H1 (cell line): Measurements from ENCODE around the gene ACE. TPM values are rescaled to one million over a fixed set of nuclear protein-coding genes. Genes with fewer than 3 reads are reported as not detected.

Experiments
- CTCF ChIA-PET: fragments of 300-600 bp; sonication (Branson Sonifier 250); formaldehyde crosslinking; loops from one replicate; lab custom pipeline; 2021; ENCODE audit not compliant: partially characterized antibody; lab: Charles Lee
- POLR2A ChIA-PET: fragments of 300-600 bp; sonication (Branson Sonifier 250); formaldehyde crosslinking; loops from one replicate; lab custom pipeline; 2021; ENCODE audit warnings: inconsistent platforms; ENCODE audit not compliant: partially characterized antibody; lab: Charles Lee
- DNase-seq, 2 experiments: peaks; one replicate each; pipeline versions ENCODE4 v3.0.0 to v3.0.0-alpha.2; 2010 to 2022; ENCODE audit warnings: low spot score in 2 of 2, low read depth in 1 of 2, mixed read lengths in 1 of 2
- FAIRE-seq: peaks from 2 replicates; lab custom pipeline; 2011; peaks lifted over from hg19 to GRCh38; lab: Jason Lieb, UNC
- H2AFZ ChIP-seq: 2 replicates; pipeline ENCODE4 v1.8.1; 2012; ENCODE audit warnings: low read length, inconsistent platforms
- H2AK5ac ChIP-seq: 2 replicates; pipeline ENCODE4 v1.6.1; 2013; ENCODE audit warnings: low read depth, low read length
- H2BK120ac ChIP-seq: replicated peaks from 2 replicates; pipeline ENCODE3; 2013; ENCODE audit warnings: low read depth, low read length, inconsistent platforms
- H2BK12ac ChIP-seq: 2 replicates; pipeline ENCODE4 v1.6.1; 2013; ENCODE audit warnings: low read depth, low read length
- H2BK15ac ChIP-seq: 2 replicates; pipeline ENCODE4 v1.6.1; 2013; ENCODE audit warnings: low read length
- H2BK20ac ChIP-seq: 2 replicates; pipeline ENCODE4 v1.6.1; 2013; ENCODE audit warnings: low read length
- H2BK5ac ChIP-seq: 2 replicates; pipeline ENCODE4 v1.6.1; 2013; ENCODE audit warnings: low read depth, low read length
- H3K14ac ChIP-seq: 2 replicates; pipeline ENCODE4 v1.6.1; 2013; ENCODE audit warnings: inconsistent platforms; ENCODE audit not compliant: insufficient read length
- H3K18ac ChIP-seq: 2 replicates; pipeline ENCODE4 v1.6.1; 2013; ENCODE audit warnings: low read length; ENCODE audit errors: extremely low read depth
- H3K23ac ChIP-seq: 2 replicates; pipeline ENCODE4 v1.6.1; 2013; ENCODE audit warnings: inconsistent platforms; ENCODE audit not compliant: insufficient read length
- H3K23me2 ChIP-seq: 2 replicates; pipeline ENCODE4 v1.6.1; 2013; ENCODE audit warnings: low read depth, low read length
- H3K27ac ChIP-seq: 2 replicates; pipeline ENCODE4 v1.6.1; 2011; ENCODE audit warnings: low read depth, low read length, inconsistent platforms
- H3K27me3 ChIP-seq, 4 experiments: replicated peaks in 1 of 4; 1 replicate in 1 of 4; 2 replicates in 3 of 4; pipeline versions ENCODE4 v1.6.1 to v1.8.1; 2011 to 2013; ENCODE audit warnings: low read length in 3 of 4, mild to moderate bottlenecking in 3 of 4, inconsistent platforms in 2 of 4, mixed read lengths in 2 of 4, moderate library complexity in 1 of 4; ENCODE audit not compliant: control insufficient read depth in 3 of 4, insufficient read depth in 3 of 4; ENCODE audit errors: extremely low read depth in 1 of 4
- H3K36me3 ChIP-seq, 4 experiments: 2 replicates each; pipeline versions ENCODE4 v1.6.1 to v1.8.1; 2011 to 2013; ENCODE audit warnings: mild to moderate bottlenecking in 4 of 4, low read length in 3 of 4, moderate library complexity in 2 of 4, control low read depth in 1 of 4, inconsistent platforms in 1 of 4; ENCODE audit not compliant: insufficient read depth in 4 of 4, control insufficient read depth in 2 of 4
- H3K4ac ChIP-seq: replicated peaks from 2 replicates; pipeline ENCODE3; 2013; ENCODE audit warnings: low read length, low read depth, mixed read lengths, inconsistent platforms; ENCODE audit not compliant: insufficient read length
- H3K4me1 ChIP-seq, 4 experiments: replicated peaks in 1 of 4; 1 replicate in 1 of 4; 2 replicates in 3 of 4; pipeline versions ENCODE4 v1.6.1 to v1.8.1; 2011 to 2013; ENCODE audit warnings: low read length in 3 of 4, inconsistent platforms in 2 of 4, mixed read lengths in 1 of 4; ENCODE audit not compliant: insufficient read depth in 4 of 4, control insufficient read depth in 3 of 4
- H3K4me2 ChIP-seq, 2 experiments: 2 replicates each; pipeline versions ENCODE4 v1.6.1 to v1.8.1; 2011 to 2013; ENCODE audit warnings: low read depth in 2 of 2, low read length in 2 of 2, control low read depth in 1 of 2, inconsistent platforms in 1 of 2, mild to moderate bottlenecking in 1 of 2; ENCODE audit not compliant: insufficient read depth in 1 of 2
- H3K4me3 ChIP-seq, 4 experiments: fragments of 200-600, 300-600 bp in 1 of 4; sonication (generic), shearing (Covaris generic), sonication (Bioruptor Twin) in 1 of 4; 2 replicates each; pipeline versions ENCODE4 v1.5.1 to v1.8.1; 2011 to 2016; ENCODE audit warnings: low read length in 4 of 4, low read depth in 3 of 4, control low read depth in 2 of 4, inconsistent platforms in 2 of 4, mild to moderate bottlenecking in 2 of 4, mixed read lengths in 1 of 4, moderate library complexity in 1 of 4; ENCODE audit not compliant: insufficient read depth in 2 of 4; ENCODE audit errors: extremely low read depth in 1 of 4
- H3K56ac ChIP-seq: replicated peaks from 2 replicates; pipeline ENCODE3; 2013; ENCODE audit warnings: low read depth, mild to moderate bottlenecking, mixed read lengths, low read length, inconsistent platforms; ENCODE audit not compliant: insufficient read length
- H3K79me1 ChIP-seq: 2 replicates; pipeline ENCODE4 v1.6.1; 2013; ENCODE audit warnings: low read depth, low read length, control low read depth
- H3K79me2 ChIP-seq, 2 experiments: 2 replicates each; pipeline versions ENCODE4 v1.6.1 to v1.8.1; 2012 to 2013; ENCODE audit warnings: low read length in 2 of 2, mild to moderate bottlenecking in 2 of 2, inconsistent platforms in 1 of 2; ENCODE audit not compliant: insufficient read depth in 2 of 2, control insufficient read depth in 1 of 2
- H3K9ac ChIP-seq, 4 experiments: replicated peaks in 1 of 4; 1 replicate in 1 of 4; 2 replicates in 3 of 4; pipeline versions ENCODE4 v1.6.1 to v1.8.1; 2011 to 2013; ENCODE audit warnings: low read depth in 3 of 4, low read length in 3 of 4, control low read depth in 2 of 4, mild to moderate bottlenecking in 2 of 4, moderate library complexity in 2 of 4, inconsistent platforms in 1 of 4; ENCODE audit errors: extremely low read depth in 1 of 4
- H3K9me3 ChIP-seq, 2 experiments: 2 replicates each; pipeline versions ENCODE4 v1.6.1 to v1.8.1; 2012 to 2013; ENCODE audit warnings: mild to moderate bottlenecking in 2 of 2, moderate library complexity in 2 of 2, control low read depth in 1 of 2, inconsistent platforms in 1 of 2, low read depth in 1 of 2, low read length in 1 of 2, mixed read lengths in 1 of 2; ENCODE audit not compliant: insufficient read depth in 2 of 2
- H4K20me1 ChIP-seq, 2 experiments: replicated peaks in 1 of 2; 2 replicates each; pipeline versions ENCODE3 to v1.8.1; 2011 to 2013; ENCODE audit warnings: inconsistent platforms in 2 of 2, low read length in 2 of 2, mild to moderate bottlenecking in 1 of 2; ENCODE audit not compliant: insufficient read depth in 2 of 2, control insufficient read depth in 1 of 2
- H4K5ac ChIP-seq: 2 replicates; pipeline ENCODE4 v1.6.1; 2013; ENCODE audit warnings: low read length, low read depth, mixed read lengths, inconsistent platforms; ENCODE audit not compliant: insufficient read length
- H4K8ac ChIP-seq: 2 replicates; pipeline ENCODE4 v1.8.0; 2013; ENCODE audit warnings: mild to moderate bottlenecking, moderate library complexity, low read length, inconsistent platforms; ENCODE audit not compliant: insufficient read depth; ENCODE audit errors: extremely low read depth
- H4K91ac ChIP-seq: replicated peaks from 2 replicates; pipeline ENCODE3; 2013; ENCODE audit warnings: low read length, mixed read lengths, inconsistent platforms; ENCODE audit not compliant: insufficient read length
- BCL11A ChIP-seq, 2 experiments: IDR thresholded peaks; one replicate each; pipeline ENCODE4 v1.6.1; 2011; ENCODE audit warnings: low read depth in 2 of 2, low read length in 2 of 2, mild to moderate bottlenecking in 2 of 2
- CEBPB ChIP-seq: IDR thresholded peaks from 2 replicates; pipeline ENCODE4 v1.6.1; 2012; ENCODE audit warnings: low read depth, low read length
- CREB1 ChIP-seq: IDR thresholded peaks from 2 replicates; pipeline ENCODE4 v1.6.1; 2012; ENCODE audit warnings: inconsistent platforms
- EZH2 ChIP-seq: fragments of 200-600 bp; sonication (generic); IDR thresholded peaks from 2 replicates; pipeline ENCODE4 v1.7.1; 2012; ENCODE audit warnings: low read depth, mild to moderate bottlenecking, moderate library complexity, low read length, inconsistent platforms; ENCODE audit not compliant: severe bottlenecking
- GABPA ChIP-seq: IDR thresholded peaks from 2 replicates; pipeline ENCODE4 v1.6.1; 2011; ENCODE audit warnings: mild to moderate bottlenecking, low read length, moderate library complexity, borderline replicate concordance; ENCODE audit not compliant: insufficient read depth
- NRF1 ChIP-seq: IDR thresholded peaks from 2 replicates; pipeline ENCODE4 v1.6.1; 2011; ENCODE audit warnings: mild to moderate bottlenecking, low read depth, low read length, improper control_type of control experiment
- POU5F1 ChIP-seq: IDR thresholded peaks from 2 replicates; pipeline ENCODE4 v1.6.1; 2011; ENCODE audit warnings: low read depth, mild to moderate bottlenecking, low read length, moderate library complexity
- SIRT6 ChIP-seq: IDR thresholded peaks from one replicate; pipeline ENCODE4 v1.7.1; 2012; ENCODE audit warnings: low read length, inconsistent platforms
- TAF1 ChIP-seq: IDR thresholded peaks from 2 replicates; pipeline ENCODE4 v1.6.1; 2011; ENCODE audit warnings: mild to moderate bottlenecking, low read depth, low read length
- TEAD4 ChIP-seq: IDR thresholded peaks from 2 replicates; pipeline ENCODE4 v1.6.1; 2012; ENCODE audit warnings: low read depth, low read length, inconsistent platforms, mixed read lengths
- WGBS, 2 experiments: shearing (Covaris generic) in 1 of 2; methylation state at CpG; one replicate each; pipeline versions ENCODE4 v1.1.6 to v1.1.7; 2013 to 2015; ENCODE audit warnings: low lambda C conversion rate in 2 of 2, mixed read lengths in 2 of 2, inconsistent platforms in 1 of 2, low coverage in 1 of 2, missing lambda C conversion rate in 1 of 2; ENCODE audit not compliant: insufficient replicate concordance in 2 of 2, insufficient coverage in 1 of 2, insufficient read length in 1 of 2; ENCODE audit errors: extremely low coverage in 1 of 2, missing lambda C conversion rate in 1 of 2; 5-methylcytosine and 5-hydroxymethylcytosine counted together
- polyA plus RNA-seq, 7 experiments: library from polyadenylated mRNA; depleted of rRNA in 3 of 7; stranded (reverse) in 5 of 7; unstranded in 2 of 7; fragments of >200 nt in 5 of 7; fragments of 200-250 nt in 2 of 7; gene quantifications; 1 replicate in 5 of 7; 2 replicates in 1 of 7; 4 replicates in 1 of 7; pipeline versions ENCODE4 v1.2.1 to v1.2.3, GENCODE V29; 2011 to 2013; ENCODE audit warnings: missing spikeins in 2 of 7, mixed read lengths in 2 of 7
- total RNA-seq: library from RNA; stranded (reverse); fragmentation: NEBNext Ultra II Directional; extraction: Animal tissue kit (Norgen Biotek cat#: 25700); gene quantifications from 2 replicates; pipeline ENCODE4 v1.2.1, GENCODE V29; 2021
- TF ChIP-seq, protein P1 (sequence below), 3 experiments: IDR thresholded peaks; 1 replicate in 2 of 3; 2 replicates in 1 of 3; pipeline versions ENCODE4 v1.5.1 to v1.6.1; 2011; ENCODE audit warnings: low read length in 3 of 3, mild to moderate bottlenecking in 3 of 3, inconsistent platforms in 2 of 3, low read depth in 1 of 3, moderate library complexity in 1 of 3; ENCODE audit not compliant: insufficient read depth in 1 of 3; ENCODE audit errors: control extremely low read depth in 1 of 3

The ACE gene
- total and polyA plus RNA-seq, 2 of the 8 experiments (the other 6 are each of a cell fraction or from before 2014, with no cell fraction given) = 2.5 to 5.5 TPM

DNA sequence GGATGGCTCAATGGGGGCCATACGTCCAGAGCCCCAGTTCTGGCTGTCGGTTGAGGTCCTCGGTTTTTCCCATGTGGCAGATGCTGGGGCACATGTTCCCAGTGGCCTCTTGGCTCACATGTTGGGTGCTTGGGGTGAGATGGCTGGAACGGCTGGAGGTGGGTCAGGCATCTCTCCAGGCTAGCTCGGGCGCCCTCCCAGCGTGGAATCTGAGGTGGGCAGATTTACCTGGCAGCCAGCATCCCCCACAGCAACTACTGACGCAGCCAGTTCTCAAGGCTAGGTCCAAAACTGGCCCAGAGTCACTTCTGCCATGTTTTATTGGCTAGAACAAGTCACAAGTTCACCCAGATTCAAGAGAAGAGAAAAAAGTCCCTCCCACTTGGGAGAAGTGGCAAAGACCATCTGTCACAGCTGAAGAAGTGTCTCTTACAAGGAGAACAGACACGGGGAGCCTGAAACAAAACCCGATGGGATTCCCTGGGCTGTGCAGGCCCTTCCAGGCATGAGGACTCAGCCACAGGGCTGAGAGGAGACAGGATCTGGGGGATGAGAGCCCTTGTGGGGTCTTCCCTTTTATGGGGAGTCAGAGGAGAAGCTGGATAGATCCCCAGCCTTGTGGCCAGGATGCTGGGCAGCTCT, 15.2 kb downstream of the ACE start:
- H3K23ac ChIP-seq = no peak overlapping the region
- no peak overlapping the region for H3K56ac ChIP-seq
- H3K27me3 ChIP-seq = peaks cover 0 to 4% (median 0%) of the 10 kb centered on the region in 4 experiments; a peak in 1 of 7 replicates
- H2BK12ac ChIP-seq = no peak overlapping the region
- ChIA-PET CTCF (interaction anchor here (0.8 to 7.2 kb wide), 6 partner anchors 11 to 66 kb away, joined by 3 to 66 read pairs (median 3); partner anchors contain the start of gene ACE), POLR2A (interaction anchor here (1.1 to 1.6 kb wide), 2 partner anchors 14 to 58 kb away, joined by 3 read pairs; partner anchors contain the start of gene DCAF7)
- H4K8ac ChIP-seq = no peak overlapping the region
- H4K5ac ChIP-seq = no peak overlapping the region
- H3K79me1 ChIP-seq = no peaks in the 10 kb centered on the region
- H2AK5ac ChIP-seq = no peak overlapping the region
- no peak overlapping the region for H2AFZ ChIP-seq
- H2BK15ac ChIP-seq = no peak overlapping the region
- H3K9ac ChIP-seq = no peak overlapping the region
- no peak overlapping the region for H4K91ac ChIP-seq
- no peak overlapping the region; the same call in 1 of the 2 replicates for H3K18ac ChIP-seq
- no peak overlapping the region for H2BK120ac ChIP-seq
- H3K79me2 ChIP-seq = no peaks in the 10 kb centered on the region
- H3K14ac ChIP-seq = no peak overlapping the region
- H3K9me3 ChIP-seq = no peaks in the 10 kb centered on the region
- FAIRE-seq (no peak), DNase-seq (no peak)
- no peak overlapping the region for H3K4ac ChIP-seq
- H3K4me3 ChIP-seq = no peak overlapping the region
- H2BK20ac ChIP-seq = no peak overlapping the region
- H2BK5ac ChIP-seq = no peak overlapping the region
- H3K27ac ChIP-seq = no peak overlapping the region
- no peaks in the 10 kb centered on the region for H3K23me2 ChIP-seq
- H3K36me3 ChIP-seq = no peaks in the 10 kb centered on the region
- no peak overlapping the region for H3K4me2 ChIP-seq
- H4K20me1 ChIP-seq = peaks cover 0 to 2% of the 10 kb centered on the region in 2 experiments
- H3K4me1 ChIP-seq = peaks cover 0 to 3% (median 0%) of the 10 kb centered on the region in 4 experiments; a peak in 1 of 7 replicates
- WGBS, 2 experiments = 90% methylated on average over 10 of the region's 10 CpGs; no CpG with 5 or more reads in 1 of the 2 experiments
- TF ChIP-seq EZH2 = no peak
- no peak for TF ChIP-seq TEAD4
- TF ChIP-seq, protein P1, sequence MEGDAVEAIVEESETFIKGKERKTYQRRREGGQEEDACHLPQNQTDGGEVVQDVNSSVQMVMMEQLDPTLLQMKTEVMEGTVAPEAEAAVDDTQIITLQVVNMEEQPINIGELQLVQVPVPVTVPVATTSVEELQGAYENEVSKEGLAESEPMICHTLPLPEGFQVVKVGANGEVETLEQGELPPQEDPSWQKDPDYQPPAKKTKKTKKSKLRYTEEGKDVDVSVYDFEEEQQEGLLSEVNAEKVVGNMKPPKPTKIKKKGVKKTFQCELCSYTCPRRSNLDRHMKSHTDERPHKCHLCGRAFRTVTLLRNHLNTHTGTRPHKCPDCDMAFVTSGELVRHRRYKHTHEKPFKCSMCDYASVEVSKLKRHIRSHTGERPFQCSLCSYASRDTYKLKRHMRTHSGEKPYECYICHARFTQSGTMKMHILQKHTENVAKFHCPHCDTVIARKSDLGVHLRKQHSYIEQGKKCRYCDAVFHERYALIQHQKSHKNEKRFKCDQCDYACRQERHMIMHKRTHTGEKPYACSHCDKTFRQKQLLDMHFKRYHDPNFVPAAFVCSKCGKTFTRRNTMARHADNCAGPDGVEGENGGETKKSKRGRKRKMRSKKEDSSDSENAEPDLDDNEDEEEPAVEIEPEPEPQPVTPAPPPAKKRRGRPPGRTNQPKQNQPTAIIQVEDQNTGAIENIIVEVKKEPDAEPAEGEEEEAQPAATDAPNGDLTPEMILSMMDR (IDR thresholded peaks at IDR 0.05; ENCODE audit: control extremely low read depth in 1 of 3, insufficient read depth in 1 of 3, low read depth in 1 of 3, low read length in 3 of 3) = no peak
- TF ChIP-seq CEBPB = no peak
- TF ChIP-seq NRF1 = no peak
- TF ChIP-seq GABPA = no peak
- no peak for TF ChIP-seq BCL11A (IDR thresholded peaks at IDR 0.05; ENCODE audit: low read depth in 2 of 2, low read length in 2 of 2)
- TF ChIP-seq CREB1 = no peak
- TF ChIP-seq POU5F1 = no peak
- TF ChIP-seq SIRT6 = no peak
- no peak for TF ChIP-seq TAF1
